HCT116 (cell line): ENCODE measurements around the gene HES5. TPM values are rescaled to one million over a fixed set of nuclear protein-coding genes. Genes with fewer than 3 reads are reported as not detected.

Source experiments
- ATAC-seq: fragments of 200-7000 bp; cut with Tn5 transposase; 2 replicates; pipeline ENCODE4 v1.9.1; 2020; ENCODE audit warnings: mild to moderate bottlenecking, moderate library complexity
- BruUV-seq: library from RNA; stranded (reverse); fragments of 400-500 nt; replicated peaks from 2 replicates; lab custom pipeline; 2021; lab: Mats Ljungman, UMichigan
- CTCF ChIA-PET: fragments of 300-600 bp; sonication (Branson Sonifier 250); formaldehyde crosslinking; loops from one replicate; lab custom pipeline; 2021; ENCODE audit warnings: antibody characterized with exemption; lab: Charles Lee
- POLR2A ChIA-PET: fragments of 300-600, 350-600 bp; sonication (Branson Sonifier 250); formaldehyde crosslinking; loops from one replicate; lab custom pipeline; 2021; ENCODE audit warnings: antibody characterized with exemption; lab: Charles Lee
- RAD21 ChIA-PET, 2 experiments: fragments of 300-600 bp; sonication (Branson Sonifier 250); formaldehyde crosslinking; loops; one replicate each; lab custom pipeline; 2023; ENCODE audit warnings: low total read pairs in 2 of 2; ENCODE audit not compliant: uncharacterized antibody in 2 of 2, unreplicated experiment in 2 of 2, low non-redundant PET in 1 of 2; lab: Charles Lee
- DNase-seq: peaks from one replicate; pipeline ENCODE4 v3.0.0-alpha.2; 2010; ENCODE audit warnings: low read depth, low spot score
- H2AFZ ChIP-seq: fragments of 200-600 bp; shearing (Covaris generic), sonication (generic); 2 replicates; pipeline ENCODE4 v1.6.1; 2017; ENCODE audit warnings: low read depth, mixed run types, mixed read lengths, antibody characterized with exemption, low read length; ENCODE audit not compliant: poor library complexity, severe bottlenecking
- H3K27ac ChIP-seq: 2 replicates; pipeline ENCODE4 v1.5.1; 2012; ENCODE audit warnings: low read depth, low read length
- H3K27me3 ChIP-seq: fragments of 200-600 bp; sonication (generic); 2 replicates; pipeline ENCODE4 v1.6.1; 2016; ENCODE audit warnings: mixed run types, low read length, mixed read lengths; ENCODE audit not compliant: insufficient read depth
- H3K36me3 ChIP-seq, 2 experiments: fragments of 200-500 bp in 1 of 2; fragments of 200-600 bp in 1 of 2; sonication (Bioruptor generic) in 1 of 2; sonication (generic) in 1 of 2; 2 replicates each; pipeline versions ENCODE4 v1.5.1 to v1.6.1; 2014 to 2016; ENCODE audit warnings: low read length in 2 of 2, inconsistent platforms in 1 of 2, mixed read lengths in 1 of 2, mixed run types in 1 of 2; ENCODE audit not compliant: insufficient read depth in 2 of 2, control insufficient read depth in 1 of 2
- H3K4me1 ChIP-seq, 2 experiments: fragments of 200-600 bp in 1 of 2; sonication (generic) in 1 of 2; 2 replicates each; pipeline versions ENCODE4 v1.5.1 to v1.6.1; 2012 to 2017; ENCODE audit warnings: low read length in 2 of 2, inconsistent platforms in 1 of 2, mild to moderate bottlenecking in 1 of 2, mixed read lengths in 1 of 2, mixed run types in 1 of 2, moderate library complexity in 1 of 2; ENCODE audit not compliant: insufficient read depth in 2 of 2, control insufficient read depth in 1 of 2
- H3K4me2 ChIP-seq: fragments of 200-600 bp; sonication (generic); 2 replicates; pipeline ENCODE4 v1.6.1; 2017; ENCODE audit warnings: mixed run types, low read length, mixed read lengths
- H3K4me3 ChIP-seq, 2 experiments: fragments of 200-600 bp in 1 of 2; sonication (generic) in 1 of 2; replicated peaks in 1 of 2; 2 replicates each; pipeline ENCODE4 v1.5.1; 2011 to 2016; ENCODE audit warnings: low read length in 2 of 2, control low read depth in 1 of 2, low read depth in 1 of 2, mild to moderate bottlenecking in 1 of 2, mixed read lengths in 1 of 2, mixed run types in 1 of 2
- H3K79me2 ChIP-seq: fragments of 200-600 bp; sonication (generic); 2 replicates; pipeline ENCODE4 v1.6.1; 2017; ENCODE audit warnings: mild to moderate bottlenecking, mixed run types, low read length, moderate library complexity, mixed read lengths; ENCODE audit not compliant: insufficient read depth
- H3K9ac ChIP-seq: fragments of 200-600 bp; sonication (generic); 2 replicates; pipeline ENCODE4 v1.6.1; 2016; ENCODE audit warnings: low read length, mixed read lengths
- H3K9me2 ChIP-seq: fragments of 200-600 bp; sonication (generic), shearing (Covaris generic); 2 replicates; pipeline ENCODE4 v1.6.1; 2017; ENCODE audit warnings: mixed run types, mild to moderate bottlenecking, moderate library complexity; ENCODE audit not compliant: insufficient read depth
- H3K9me3 ChIP-seq, 2 experiments: fragments of 200-500 bp in 1 of 2; fragments of 200-600 bp in 1 of 2; sonication (Bioruptor generic) in 1 of 2; sonication (generic) in 1 of 2; 2 replicates each; pipeline ENCODE4 v1.6.1; 2014 to 2017; ENCODE audit warnings: low read length in 2 of 2, mixed read lengths in 2 of 2, inconsistent platforms in 1 of 2, low read depth in 1 of 2, mild to moderate bottlenecking in 1 of 2, mixed run types in 1 of 2, moderate library complexity in 1 of 2; ENCODE audit not compliant: control insufficient read depth in 1 of 2, insufficient read depth in 1 of 2
- H4K20me1 ChIP-seq: fragments of 200-600 bp; sonication (generic), shearing (Covaris generic); 2 replicates; pipeline ENCODE4 v1.6.1; 2017; ENCODE audit warnings: mixed run types, mild to moderate bottlenecking, moderate library complexity; ENCODE audit not compliant: insufficient read depth
- CTCF ChIP-seq, 3 experiments: fragments of 200-600 bp in 1 of 3; sonication (generic) in 1 of 3; IDR thresholded peaks in 2 of 3; conservative IDR thresholded peaks in 1 of 3; 2 replicates each; pipeline ENCODE4 v1.5.1; 2012 to 2017; ENCODE audit warnings: low read depth in 2 of 3, low read length in 2 of 3, antibody characterized with exemption in 1 of 3, borderline replicate concordance in 1 of 3, control low read depth in 1 of 3, mild to moderate bottlenecking in 1 of 3, mixed read lengths in 1 of 3, mixed run types in 1 of 3, moderate library complexity in 1 of 3; ENCODE audit not compliant: insufficient read depth in 1 of 3
- EGR1 ChIP-seq: IDR thresholded peaks from 2 replicates; pipeline ENCODE4 v1.6.1; 2012; ENCODE audit warnings: low read depth
- POLR2AphosphoS5 ChIP-seq: IDR thresholded peaks from 2 replicates; pipeline ENCODE4 v1.6.1; 2011; ENCODE audit warnings: mild to moderate bottlenecking, low read depth, low read length, moderate library complexity
- SP1 ChIP-seq: IDR thresholded peaks from 2 replicates; pipeline ENCODE4 v1.6.1; 2012; ENCODE audit warnings: low read depth
- intact Hi-C: fragments of 100-400 bp; cut with micrococcal nuclease; formaldehyde crosslinking; loops from 2 replicates; pipeline ENCODE4 v1.10.0; 2022
- total RNA-seq: library from RNA; stranded (reverse); gene quantifications from one replicate; pipeline ENCODE4 v1.2.1, GENCODE V29; 2021; ENCODE audit not compliant: unreplicated experiment
- TF ChIP-seq, protein P1 (sequence below): IDR thresholded peaks from 2 replicates; pipeline ENCODE4 v1.6.1; 2012

Gene HES5
- total RNA-seq, 1 experiment from 2014 or later: not detected

DNA sequence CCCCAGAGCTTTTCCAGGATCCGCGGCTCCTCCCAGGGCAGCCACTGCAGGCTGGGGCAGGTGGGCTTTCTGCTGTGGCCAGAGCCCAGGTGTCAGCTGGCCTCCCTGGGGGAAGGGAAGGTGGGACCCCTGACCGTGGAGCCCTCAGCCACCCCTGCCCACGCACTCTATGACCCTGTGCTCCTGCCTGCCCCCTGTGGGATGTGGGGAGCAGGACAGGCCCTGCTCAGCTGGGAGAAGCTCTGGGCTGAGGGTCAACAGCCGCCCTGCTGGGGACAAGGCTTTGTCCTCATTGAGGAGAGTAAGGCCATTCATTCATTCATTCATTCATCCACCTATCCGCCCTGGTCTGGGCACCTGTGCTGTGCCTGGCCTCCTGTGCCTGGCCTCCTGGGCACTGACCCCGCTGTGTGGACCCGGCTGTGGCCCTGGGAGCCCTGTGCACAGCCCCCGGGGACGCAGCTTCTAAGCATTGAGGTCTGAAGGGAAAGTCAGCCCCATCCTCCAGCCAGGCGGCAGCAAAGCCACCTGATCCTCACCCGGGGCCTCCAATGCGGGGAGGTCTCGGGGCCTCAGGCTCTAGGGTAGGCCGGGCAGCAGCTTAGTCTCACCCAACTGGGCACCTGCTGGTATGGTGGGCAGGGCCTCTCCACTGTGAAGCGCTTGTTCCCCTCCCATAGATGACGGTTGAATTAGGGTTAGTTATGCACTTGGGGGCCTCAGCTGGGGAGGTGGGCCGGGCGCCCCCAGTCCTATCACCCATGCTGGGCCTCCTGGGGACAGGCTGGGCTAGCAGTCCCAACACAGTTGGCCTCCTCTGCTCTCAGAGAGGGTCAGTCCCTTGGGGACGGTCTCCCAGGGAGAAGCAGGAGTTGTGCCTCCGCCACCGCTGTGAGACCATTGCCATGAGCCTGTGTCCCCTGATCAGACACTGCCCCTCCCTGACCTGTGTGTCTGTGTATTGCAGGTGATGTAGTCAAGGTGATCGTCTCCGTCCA is 32.1 kb upstream of the HES5 start:
- CTCF ChIA-PET: no interaction called here
- POLR2A ChIA-PET: no interaction called here
- peak; percentile 80 for ATAC-seq

More for the DNA sequence above, 32.1 kb upstream of the HES5 start:
- Histone ChIP-seq H3K9me2 (no peaks in the 10 kb centered on the region), H3K9me3 (no peaks in the 10 kb centered on the region), H3K27me3 (no peaks in the 10 kb centered on the region), H3K27ac (no peak overlapping the region), H3K4me2 (no peak overlapping the region), H4K20me1 (no peaks in the 10 kb centered on the region), H3K79me2 (no peaks in the 10 kb centered on the region), H2AFZ (no peak overlapping the region), H3K9ac (no peak overlapping the region), H3K4me3 (no peak overlapping the region), H3K36me3 (no peaks in the 10 kb centered on the region), H3K4me1 (no peaks in the 10 kb centered on the region)
- RAD21 ChIA-PET: interaction anchor here in 1 of 2 experiments (0.6 kb wide), 1 partner anchor 16 kb away, joined by 5 read pairs; no protein-coding TSS in a partner anchor
- BruUV-seq: no TSS peak
- intact Hi-C loops: no loop called here
- TF ChIP-seq POLR2AphosphoS5 (no peak), EGR1 (no peak), CTCF (IDR thresholded peaks at IDR 0.05 in 2 of 3, conservative IDR thresholded peaks at IDR 0.05 in 1 of 3; ENCODE audit: borderline replicate concordance in 1 of 3, insufficient read depth in 1 of 3, low read depth in 2 of 3, low read length in 2 of 3) (peak in 2 of 3 experiments; percentile 58 to 74; a peak in 4 of 6 replicates), SP1 (no peak)
- TF ChIP-seq, protein P1, sequence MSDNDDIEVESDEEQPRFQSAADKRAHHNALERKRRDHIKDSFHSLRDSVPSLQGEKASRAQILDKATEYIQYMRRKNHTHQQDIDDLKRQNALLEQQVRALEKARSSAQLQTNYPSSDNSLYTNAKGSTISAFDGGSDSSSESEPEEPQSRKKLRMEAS: no peak
- no peak for DNase-seq
